IPS-18c (cell line): ENCODE results near the gene CAPN12.

ENCODE experiments used
- H3K4me3 ChIP-seq: 2 replicates; pipeline ENCODE4 v1.7.0; 2013; ENCODE audit warnings: low read depth, mild to moderate bottlenecking, low read length, moderate library complexity; ENCODE audit not compliant: insufficient read depth
- H3K9me3 ChIP-seq: one replicate; pipeline ENCODE4 v1.6.1; 2013; ENCODE audit warnings: mild to moderate bottlenecking, low read length, moderate library complexity; ENCODE audit not compliant: control insufficient read depth, insufficient read depth

CAPN12 gene

DNA sequence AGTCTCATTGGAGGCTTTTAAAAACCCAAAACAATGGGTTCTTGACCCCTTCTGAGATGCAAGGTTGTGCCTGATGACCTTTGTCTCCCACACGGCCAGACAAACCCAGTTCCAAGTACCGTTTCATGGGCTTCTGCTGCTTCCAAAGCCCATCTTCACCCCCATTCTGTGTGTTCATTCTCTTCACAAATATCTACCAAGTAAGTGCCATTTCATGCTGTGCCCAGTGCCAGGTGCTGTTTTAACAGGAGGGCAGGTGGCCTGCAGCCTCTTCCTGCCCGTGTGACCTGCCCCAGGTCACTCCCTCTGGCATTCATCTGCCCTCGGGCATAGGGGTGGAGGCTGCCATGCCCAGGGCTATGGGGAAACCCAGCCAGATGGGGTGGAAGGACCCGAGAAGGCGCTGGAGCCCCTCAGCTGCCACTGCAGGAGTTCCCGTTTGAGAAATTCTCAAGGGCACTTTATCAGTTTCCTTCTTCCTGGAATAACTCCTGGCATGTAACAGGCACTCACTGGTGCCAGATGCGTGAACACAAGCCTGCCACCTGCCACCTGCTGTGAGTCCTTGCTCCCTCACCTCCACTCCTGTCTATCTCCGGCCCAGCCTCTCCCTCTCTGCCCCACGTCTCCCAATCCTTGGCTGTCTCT, 12.5 kb downstream of the CAPN12 start:
- Histone ChIP-seq H3K9me3 (no peaks in the 10 kb centered on the region), H3K4me3 (no peak overlapping the region)

DNA sequence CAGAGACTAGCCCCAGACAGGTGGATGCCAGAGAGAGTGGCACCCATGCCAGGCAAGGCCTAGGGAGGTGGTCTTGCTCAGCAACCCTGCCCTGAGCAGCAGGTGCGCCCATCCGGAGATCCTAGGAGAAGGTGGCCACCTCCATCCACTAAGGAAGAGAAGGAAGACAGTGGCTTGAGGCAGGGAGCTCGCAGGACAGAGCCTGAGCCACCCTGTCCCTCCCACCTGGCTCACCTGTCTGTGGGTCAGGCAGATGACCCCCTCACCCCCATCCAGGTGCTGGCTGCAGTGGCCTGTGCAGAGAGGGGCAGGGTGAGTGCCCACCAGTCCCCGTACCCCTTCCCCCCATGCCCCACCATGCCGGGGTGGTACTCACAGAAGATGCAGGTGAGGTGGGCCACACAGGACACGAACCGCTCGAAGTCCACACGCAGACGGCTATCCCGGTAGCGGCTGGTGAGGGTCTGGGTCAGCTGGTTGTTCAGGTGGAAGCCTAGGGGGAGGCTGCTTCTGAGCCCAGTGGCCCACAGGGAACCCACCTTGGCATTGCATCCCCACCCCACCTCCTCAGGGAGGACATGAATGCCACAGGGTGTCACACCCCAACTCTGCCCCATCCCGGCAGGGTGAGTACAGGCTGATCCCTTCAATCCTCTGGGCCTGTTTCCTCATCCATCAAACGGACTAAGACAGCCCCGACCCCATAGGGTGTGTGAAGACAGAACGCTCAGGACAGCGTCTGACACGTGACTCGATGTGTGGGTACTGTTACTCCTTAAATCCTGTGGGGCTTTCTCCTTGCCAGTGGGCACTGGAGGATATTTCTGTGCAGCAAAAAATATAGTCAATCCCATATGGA, 13.3 kb downstream of the CAPN12 start:
- Histone ChIP-seq H3K9me3 (no peaks in the 10 kb centered on the region), H3K4me3 (no peak overlapping the region)

DNA sequence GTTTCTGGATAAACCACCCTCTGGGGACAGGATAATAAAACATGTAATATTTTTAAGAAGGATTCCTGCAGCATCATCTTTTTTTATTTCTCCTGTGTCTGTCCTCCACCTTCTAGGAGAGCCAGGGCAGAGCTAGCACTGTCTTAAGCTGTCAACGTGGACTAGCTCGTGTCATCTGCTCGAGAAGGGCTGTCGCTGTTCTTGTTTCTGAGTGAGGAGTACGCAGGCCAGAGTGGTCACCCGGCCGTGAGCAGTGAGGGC, 13.9 kb downstream of the CAPN12 start:
- Histone ChIP-seq H3K4me3 (no peak overlapping the region), H3K9me3 (no peaks in the 10 kb centered on the region)

DNA sequence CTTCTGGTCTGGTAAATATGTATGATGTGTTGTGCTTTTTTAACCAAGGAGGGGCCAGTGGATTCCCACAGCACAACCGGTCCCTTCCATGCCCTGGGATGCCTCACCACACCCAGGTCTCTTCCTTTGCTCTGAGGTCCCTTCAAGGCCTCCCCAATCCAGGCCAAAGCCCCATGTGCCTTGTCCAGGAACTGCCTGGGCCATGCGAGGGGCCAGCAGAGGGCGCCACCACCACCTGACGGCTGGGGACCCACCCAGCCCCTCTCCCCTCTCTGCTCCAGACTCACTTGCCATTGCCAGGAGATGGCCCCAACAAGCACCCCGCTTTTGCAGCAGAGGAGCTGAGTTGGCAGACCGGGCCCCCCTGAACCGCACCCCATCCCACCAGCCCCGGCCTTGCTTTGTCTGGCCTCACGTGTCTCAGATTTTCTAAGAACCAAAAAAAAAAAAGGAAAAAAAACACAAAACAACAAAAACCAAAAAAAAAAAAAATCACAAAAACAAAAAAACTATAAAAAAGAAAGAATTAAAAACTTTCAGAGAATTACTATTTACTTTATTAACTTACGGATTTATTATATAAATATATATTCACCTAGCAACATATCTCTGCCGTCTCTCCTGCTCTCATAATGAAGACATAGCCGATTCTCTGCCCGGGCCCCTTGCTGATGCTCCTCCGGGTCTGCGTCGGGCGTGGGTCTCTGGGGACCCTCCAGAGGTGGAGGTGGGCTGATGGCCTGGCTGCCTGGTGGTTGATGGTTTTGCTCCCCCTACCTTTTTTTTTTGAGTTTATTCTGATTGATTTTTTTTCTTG, 14.4 kb downstream of the CAPN12 start:
- H3K9me3 ChIP-seq = no peaks in the 10 kb centered on the region
- no peak overlapping the region for H3K4me3 ChIP-seq

DNA sequence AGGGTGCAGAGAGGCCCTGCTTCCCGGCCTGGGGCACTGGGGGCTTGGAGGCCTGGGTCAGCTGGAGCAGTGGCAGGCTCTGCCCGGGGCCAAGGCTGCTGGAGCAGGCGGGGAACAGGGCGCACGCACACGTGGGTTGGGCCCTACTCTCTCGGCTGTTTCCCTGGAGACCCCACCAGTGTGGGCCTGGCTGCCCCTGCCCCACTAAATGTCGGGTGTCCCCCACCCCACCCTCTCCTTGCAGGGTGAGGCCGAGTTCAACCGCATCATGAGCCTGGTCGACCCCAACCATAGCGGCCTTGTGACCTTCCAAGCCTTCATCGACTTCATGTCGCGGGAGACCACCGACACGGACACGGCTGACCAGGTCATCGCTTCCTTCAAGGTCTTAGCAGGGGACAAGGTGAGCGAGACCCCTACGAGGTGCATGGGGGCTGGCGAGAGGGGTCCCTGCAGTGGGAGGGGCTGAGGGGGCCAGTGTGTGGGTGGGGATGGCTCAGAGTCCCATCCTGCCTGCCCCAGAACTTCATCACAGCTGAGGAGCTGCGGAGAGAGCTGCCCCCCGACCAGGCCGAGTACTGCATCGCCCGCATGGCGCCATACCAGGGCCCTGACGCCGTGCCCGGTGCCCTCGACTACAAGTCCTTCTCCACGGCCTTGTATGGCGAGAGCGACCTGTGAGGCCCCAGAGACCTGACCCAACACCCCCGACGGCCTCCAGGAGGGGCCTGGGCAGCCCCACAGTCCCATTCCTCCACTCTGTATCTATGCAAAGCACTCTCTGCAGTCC, 15.3 kb downstream of the CAPN12 start:
- Histone ChIP-seq H3K9me3 (no peaks in the 10 kb centered on the region), H3K4me3 (no peak overlapping the region)

DNA sequence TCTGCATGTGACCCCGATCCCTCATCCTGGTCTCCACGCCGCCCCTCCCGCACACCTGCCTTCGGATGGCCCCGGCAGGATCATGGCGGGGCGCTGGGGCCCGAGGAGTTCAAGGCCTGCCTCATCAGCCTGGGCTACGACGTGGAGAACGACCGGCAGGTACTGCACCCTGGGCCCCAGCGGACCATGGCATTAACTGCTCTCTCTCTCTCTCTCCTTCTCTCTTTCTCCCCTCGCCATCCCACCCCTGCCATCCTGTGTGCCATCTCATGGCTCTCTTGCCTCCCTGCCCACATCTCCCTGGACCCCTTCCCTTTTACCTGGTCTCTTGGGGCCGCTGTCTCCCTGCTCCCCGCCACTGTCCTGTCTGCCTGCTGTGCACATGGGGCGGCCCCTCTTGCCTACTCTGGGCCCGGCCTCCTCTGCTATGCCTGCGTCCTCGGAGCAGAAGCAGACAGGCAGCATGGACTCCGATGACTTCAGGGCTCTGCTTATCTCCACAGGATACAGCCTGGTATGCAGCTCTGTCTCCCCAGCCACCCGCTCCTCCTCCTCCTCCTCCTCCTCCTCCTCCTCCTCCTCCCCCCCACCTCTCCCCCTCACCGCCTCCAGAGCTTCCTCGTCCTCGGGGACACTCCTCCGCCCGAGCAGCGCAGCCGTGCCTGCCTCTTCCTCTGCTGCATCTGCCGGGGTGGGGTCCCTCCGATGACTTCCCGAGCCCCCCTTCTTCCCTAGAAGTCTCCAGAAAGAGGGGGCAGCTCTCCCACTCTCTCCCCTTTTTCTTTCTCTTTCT, 16.2 kb downstream of the CAPN12 start:
- no peak overlapping the region for H3K4me3 ChIP-seq
- H3K9me3 ChIP-seq = no peaks in the 10 kb centered on the region

DNA sequence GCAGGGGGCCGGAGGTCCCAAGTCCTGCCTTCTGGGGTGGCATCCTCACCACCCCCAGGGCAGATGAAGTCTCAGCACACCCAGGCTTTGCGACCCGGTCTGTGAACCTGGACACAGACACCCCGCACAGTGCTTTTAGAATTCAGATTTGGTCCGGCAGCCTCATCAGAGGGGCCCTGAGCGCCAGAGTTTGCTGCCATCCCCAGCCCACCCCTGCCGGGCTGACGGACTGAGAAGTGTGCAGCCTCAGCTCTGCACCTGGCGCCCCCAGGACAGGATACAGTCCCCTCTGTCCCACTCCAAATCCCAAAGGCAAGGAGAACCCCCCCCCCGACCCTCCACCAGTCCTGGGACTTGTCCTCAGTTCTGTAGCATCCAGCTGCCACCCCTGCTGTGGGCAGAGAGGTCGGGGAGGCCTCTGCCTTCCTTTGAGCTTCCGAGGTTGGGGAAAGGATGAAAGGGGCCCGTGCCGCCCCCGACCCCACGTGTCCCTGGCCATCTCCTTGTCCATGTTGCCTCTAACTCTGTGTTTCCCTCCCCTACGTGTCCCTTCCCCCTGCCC, 16.9 kb downstream of the CAPN12 start:
- no peak overlapping the region for H3K4me3 ChIP-seq
- no peaks in the 10 kb centered on the region for H3K9me3 ChIP-seq

DNA sequence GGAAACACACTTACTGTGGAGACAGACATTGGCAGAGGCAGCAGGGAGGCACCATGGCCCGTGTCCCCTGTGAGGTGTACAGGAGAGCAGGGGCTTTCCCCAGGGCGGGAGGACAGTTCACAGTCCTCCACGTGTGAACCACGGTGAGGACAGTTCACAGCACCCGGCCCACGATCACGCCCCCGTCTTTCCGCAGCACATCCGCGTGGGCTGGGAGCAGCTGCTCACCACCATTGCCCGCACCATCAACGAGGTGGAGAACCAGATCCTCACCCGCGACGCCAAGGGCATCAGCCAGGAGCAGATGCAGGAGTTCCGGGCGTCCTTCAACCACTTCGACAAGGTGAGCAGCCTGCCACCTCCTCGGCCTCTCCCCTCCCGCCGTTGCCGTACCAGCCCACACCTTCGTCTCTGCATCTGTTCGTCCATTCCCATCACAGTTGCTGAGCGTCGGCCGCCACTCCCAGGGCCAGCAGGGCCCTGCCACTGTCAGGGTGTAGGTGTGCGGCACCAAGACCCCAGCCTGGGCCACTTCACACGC, 17.4 kb downstream of the CAPN12 start:
- Histone ChIP-seq H3K9me3 (no peaks in the 10 kb centered on the region), H3K4me3 (no peak overlapping the region)

DNA sequence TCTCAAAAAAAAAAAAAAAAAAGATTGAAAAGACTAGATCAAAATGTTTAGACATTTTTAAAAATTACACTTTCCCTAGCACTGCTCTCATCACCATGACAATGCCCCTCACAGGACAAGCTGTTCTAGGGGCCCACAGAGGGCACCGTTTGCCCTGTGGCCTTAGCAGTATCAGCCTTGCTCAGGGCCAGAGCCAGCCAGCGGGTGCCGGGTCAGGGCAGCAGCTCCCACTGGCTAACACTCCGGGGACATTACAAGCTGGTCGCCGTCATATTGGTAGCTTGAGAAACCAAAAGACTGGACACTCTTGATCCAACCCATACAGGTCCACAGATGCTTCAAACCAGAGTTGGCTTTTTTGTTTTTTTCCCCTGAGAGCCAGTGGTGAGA, 18.0 kb downstream of the CAPN12 start:
- H3K4me3 ChIP-seq = no peak overlapping the region
- H3K9me3 ChIP-seq = no peaks in the 10 kb centered on the region

DNA sequence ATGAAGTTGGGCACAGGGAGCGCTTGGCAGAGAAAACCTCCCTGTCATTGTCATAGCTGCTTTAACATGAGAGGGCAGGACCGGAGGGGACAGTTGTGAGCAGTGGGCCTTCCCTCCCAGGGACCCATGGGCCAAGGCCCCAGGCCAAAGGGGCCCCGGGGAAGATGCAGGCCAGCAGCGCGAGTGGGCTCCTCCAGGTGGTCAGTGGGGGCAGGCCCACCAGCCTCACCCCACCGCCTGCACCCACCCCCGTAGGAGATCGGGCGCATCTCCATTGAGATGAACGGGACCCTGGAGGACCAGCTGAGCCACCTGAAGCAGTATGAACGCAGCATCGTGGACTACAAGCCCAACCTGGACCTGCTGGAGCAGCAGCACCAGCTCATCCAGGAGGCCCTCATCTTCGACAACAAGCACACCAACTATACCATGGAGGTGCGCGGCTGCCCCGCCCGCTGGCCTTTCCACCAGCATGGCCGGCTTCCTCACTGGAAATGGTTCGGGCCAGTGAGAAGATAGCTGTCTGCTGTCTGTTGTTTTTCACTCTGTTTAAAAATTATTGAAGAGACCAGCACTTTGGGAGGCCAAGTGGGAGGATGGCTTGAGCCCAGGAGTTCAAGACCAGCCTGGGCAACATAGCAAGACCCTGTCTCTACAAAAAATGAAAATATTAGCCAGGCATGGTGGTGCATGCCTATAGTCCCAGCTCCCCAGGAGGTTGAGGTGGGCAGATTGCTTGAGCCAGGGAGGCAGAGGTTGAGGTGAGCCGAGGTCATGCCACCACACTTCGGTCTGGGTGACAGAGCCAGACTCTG, 18.6 kb downstream of the CAPN12 start:
- H3K9me3 ChIP-seq = no peaks in the 10 kb centered on the region
- no peak overlapping the region for H3K4me3 ChIP-seq

DNA sequence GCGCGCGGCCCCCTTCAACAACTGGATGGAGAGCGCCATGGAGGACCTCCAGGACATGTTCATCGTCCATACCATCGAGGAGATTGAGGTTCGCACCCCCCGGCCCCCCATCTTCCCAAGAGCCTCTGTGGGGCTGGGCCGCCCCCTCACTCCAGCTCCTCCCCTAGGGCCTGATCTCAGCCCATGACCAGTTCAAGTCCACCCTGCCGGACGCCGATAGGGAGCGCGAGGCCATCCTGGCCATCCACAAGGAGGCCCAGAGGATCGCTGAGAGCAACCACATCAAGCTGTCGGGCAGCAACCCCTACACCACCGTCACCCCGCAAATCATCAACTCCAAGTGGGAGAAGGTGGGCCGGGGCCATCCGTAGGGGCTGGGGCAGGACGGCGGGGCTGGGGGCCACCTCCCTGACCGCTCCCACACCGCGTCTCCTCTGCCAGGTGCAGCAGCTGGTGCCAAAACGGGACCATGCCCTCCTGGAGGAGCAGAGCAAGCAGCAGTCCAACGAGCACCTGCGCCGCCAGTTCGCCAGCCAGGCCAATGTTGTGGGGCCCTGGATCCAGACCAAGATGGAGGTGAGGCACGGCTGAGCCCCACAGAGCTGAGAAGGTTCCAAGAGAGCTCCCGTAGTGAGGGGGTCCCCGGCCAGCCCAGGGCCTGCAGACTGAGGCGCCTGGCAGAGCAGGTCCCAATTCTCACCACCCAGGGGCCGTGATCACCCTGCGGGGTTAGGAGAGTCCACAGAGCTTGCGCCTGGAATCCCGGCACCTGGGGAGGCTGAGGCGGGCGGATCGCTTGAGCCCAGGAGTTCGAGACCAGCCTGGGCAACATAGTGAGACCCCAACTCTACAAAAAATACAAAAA, 20.1 kb downstream of the CAPN12 start:
- no peak overlapping the region for H3K4me3 ChIP-seq
- peaks cover 1% of the 10 kb centered on the region for H3K9me3 ChIP-seq

DNA sequence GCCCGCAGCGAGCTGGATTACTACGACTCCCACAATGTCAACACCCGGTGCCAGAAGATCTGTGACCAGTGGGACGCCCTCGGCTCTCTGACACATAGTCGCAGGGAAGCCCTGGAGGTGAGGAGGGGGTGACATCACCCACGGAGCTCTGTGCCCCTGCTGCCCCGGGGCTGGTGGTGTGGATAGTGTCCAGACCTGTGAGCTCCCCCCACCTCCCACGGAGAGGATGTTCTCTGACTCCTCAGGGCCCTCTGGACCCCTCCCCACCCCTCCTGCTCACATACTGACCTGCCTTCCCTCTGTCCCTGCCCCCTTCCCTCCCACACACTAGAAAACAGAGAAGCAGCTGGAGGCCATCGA, 20.7 kb downstream of the CAPN12 start:
- no peak overlapping the region for H3K4me3 ChIP-seq
- H3K9me3 ChIP-seq = peaks cover 2% of the 10 kb centered on the region

DNA sequence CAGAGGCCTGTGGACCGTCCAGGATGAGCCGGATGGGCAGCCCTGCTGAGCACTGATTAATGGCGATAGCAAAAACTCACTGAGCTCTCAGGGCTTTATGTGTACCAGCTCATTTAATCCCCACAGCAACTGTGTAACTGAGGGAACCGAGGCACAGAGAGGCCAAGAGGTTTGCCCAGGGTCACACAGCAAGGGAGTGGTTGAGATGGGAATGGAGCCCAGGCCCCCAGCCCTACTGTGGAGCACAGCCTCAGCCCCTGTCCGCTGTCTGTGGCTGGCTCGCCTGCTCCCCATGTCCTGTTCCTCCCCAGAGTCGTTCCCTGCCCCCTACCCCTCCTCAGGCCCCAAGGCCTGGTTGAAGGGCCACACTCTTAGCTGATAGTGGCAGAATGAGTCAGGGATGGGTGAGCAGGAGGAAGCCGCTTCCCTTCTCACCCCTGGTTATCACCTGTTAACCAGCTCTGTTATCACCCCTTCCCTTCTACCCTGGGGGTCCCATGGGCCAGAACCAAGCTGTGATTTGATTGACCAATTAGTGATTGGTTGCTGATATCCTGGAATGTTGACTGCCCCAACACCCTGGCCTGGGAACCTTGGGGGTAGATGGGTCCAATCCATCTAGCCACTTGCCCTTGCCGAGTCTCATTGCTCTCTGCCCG, 21.2 kb downstream of the CAPN12 start:
- H3K4me3 ChIP-seq = no peak overlapping the region
- peaks cover 2% of the 10 kb centered on the region for H3K9me3 ChIP-seq

DNA sequence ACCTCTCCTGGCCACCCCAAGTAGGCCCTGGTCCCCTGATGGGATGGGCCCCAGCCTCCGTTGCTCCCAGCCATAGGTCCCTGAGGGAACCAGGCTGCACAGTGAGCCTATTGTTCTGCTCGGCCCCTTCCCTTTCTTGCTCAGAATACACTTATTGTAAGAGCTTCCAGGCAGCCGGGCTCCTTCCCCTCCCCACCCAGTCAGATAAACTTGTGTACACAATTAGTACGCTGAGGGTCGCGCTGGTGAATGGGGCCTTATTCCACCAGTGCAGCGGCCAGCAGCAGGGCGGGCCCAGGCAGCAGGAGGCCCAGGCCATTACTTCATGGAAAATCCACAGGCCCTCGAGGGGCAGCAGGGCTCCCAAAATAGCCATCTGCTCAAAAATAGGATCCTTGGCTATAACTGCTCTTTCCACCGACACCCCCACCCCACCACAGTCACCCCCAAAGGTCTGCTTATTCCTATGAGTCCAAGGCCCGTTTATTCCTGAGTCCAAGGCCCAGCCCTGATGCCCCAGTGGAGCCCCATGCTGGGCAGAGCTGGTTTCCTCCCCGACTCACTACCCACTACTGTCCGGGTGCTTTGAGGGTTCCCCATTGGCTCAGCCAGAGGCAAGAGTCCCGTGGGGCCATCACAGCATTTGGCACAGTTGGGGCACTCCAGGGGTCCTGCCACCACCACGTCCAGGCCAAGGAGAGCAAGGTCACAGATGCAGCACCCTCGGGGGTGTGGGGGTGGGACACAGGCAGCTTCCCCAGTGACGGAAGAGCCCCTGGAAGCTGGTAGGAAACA, 22.1 kb downstream of the CAPN12 start:
- peaks cover 2% of the 10 kb centered on the region for H3K9me3 ChIP-seq

More for the DNA sequence above, 22.1 kb downstream of the CAPN12 start:
- H3K4me3 ChIP-seq = no peak overlapping the region
